HG02870 (cell line): ENCODE measurements around the gene ZC3H10.
A peak's percentile ranks its signal among the peaks of the same experiment; 100 is the strongest.
"Not testable (repeated sequence)": the region's sequence is repeated elsewhere in the genome, so short reads cannot be mapped to it uniquely, and the experiment has no call there.

ENCODE experiments used
- ATAC-seq: cut with Tn5 transposase; IDR thresholded peaks from one replicate; pipeline ENCODE4 v1.9.1; 2021; ENCODE audit warnings: mild to moderate bottlenecking, moderate library complexity; ENCODE audit not compliant: unreplicated experiment

Gene ZC3H10, protein sequence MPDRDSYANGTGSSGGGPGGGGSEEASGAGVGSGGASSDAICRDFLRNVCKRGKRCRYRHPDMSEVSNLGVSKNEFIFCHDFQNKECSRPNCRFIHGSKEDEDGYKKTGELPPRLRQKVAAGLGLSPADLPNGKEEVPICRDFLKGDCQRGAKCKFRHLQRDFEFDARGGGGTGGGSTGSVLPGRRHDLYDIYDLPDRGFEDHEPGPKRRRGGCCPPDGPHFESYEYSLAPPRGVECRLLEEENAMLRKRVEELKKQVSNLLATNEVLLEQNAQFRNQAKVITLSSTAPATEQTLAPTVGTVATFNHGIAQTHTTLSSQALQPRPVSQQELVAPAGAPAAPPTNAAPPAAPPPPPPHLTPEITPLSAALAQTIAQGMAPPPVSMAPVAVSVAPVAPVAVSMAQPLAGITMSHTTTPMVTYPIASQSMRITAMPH

DNA sequence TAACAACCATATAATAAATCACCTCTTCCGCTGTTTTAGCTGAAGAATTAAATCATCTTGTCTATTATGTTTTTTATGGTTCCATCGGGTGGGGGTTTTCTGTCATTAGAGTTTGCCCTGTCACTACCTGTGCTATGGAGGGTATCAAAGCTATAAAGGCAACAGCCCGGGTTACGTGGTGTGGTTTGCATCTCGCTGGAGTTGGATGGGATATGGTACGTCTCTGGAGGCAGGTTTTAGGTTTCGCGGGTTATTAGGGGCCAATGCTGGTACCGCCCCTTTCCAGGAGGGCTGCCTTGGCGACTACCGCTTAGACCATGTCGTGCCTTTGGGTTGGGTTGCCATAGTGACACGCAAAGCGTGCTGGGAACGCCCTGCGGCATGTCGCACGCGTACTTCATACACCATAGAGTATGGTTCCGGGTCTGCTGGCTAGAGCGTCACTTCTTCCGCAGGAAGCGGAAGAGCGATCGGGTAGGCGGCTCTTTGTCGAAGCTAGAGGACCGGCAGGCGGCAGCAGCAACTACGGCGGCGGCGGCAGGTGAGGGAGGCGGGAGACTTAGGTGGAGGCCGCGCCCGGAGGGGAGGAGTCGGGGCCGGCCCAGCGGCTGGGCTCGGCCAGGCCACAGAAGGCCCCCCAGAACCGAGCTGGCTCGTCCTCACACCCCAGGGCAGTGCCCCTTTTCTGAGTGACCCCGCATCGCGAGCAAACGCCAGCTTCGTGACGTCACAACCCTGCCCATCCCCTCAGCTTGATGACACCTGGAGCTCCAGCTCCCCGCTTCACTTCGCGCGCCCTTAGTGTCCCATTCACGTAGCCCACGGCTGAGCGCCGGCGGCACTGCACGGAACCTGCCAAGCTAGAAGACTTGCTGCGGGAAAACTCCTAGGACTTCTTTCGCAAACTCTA, at the start of gene ZC3H10:
TSS of gene ZC3H10 (plus strand) at position 489 of the 910 bp plus-strand sequence. CDS start 2,297 bp downstream, outside the sequence.
- peak; percentile 82 for ATAC-seq

DNA sequence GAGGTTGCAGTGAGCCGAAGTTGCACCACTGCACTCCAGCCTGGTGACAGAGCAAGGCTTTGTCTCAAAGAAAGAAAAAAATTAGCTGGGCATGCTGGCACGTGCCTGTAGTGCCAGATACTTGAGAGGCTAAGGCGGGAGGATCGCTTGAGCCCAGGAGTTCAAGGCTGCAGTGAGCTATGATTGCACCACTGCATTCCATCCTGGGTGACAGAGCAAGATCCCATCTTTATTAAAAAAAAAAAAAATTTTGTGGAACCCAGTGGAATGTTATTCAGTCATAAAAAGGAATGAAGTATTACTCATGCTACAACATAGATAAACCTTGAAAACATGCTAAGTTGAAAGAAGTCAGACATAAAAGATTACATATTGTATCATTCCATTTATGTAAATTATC, 46.4 kb upstream of the ZC3H10 start:
- ATAC-seq: no peak

DNA sequence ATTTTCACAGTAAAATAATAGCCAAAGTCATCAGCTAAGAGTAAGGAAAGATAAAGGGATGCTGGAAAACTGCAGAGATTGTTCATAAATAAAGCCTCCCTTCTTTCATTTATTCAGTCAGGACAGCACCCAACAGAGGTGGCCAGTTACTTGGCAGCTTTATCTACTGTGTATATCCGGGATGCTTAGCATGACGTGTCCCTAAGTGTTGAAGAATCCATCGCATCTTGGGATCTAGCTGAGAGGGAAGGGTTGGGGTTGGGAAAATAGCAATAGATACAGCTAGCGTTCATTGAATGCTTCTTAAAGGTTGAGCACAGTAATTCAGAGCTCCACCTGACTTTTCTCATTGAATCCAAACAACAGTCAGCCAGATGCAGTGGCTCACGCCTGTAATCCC, 43.7 kb upstream of the ZC3H10 start:
- no peak for ATAC-seq

DNA sequence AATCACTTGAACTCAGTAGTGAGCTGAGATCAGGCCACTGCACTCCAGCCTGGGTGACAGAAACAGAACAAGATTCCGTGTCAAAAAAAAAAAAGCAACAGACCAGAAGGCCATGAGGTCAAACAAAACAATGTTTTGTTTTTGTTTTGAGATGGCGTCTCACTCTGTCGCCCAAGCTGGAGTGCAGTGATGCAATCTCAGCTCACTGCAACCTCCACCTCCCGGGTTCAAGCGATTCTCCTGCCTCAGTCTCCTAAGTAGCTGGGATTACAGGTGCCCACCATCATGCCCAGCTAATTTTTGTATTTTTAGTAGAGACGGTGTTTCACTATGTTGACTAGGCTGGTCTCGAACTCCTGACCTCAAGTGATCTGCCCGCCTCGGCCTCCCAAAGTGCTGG, 40.1 kb upstream of the ZC3H10 start:
- ATAC-seq: not testable (repeated sequence)

DNA sequence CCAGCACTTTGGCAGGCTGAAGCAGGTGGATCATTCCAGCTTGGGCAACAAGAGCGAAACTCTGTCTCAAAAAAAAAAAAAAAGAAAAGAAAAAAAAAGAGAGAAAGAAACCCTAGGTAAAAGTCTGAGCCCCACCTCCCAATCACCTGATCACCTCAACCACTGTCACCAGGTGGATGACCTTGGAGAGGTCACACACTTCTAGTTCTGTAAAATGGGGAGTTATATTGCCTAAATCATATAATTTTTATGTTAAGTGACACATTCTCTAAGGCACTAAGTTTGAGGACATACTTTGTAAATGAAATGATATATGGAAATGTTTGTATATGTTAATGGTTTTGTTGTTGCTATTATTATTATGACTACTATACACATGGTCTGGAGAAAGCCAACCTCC, 39.6 kb upstream of the ZC3H10 start:
- no peak for ATAC-seq

DNA sequence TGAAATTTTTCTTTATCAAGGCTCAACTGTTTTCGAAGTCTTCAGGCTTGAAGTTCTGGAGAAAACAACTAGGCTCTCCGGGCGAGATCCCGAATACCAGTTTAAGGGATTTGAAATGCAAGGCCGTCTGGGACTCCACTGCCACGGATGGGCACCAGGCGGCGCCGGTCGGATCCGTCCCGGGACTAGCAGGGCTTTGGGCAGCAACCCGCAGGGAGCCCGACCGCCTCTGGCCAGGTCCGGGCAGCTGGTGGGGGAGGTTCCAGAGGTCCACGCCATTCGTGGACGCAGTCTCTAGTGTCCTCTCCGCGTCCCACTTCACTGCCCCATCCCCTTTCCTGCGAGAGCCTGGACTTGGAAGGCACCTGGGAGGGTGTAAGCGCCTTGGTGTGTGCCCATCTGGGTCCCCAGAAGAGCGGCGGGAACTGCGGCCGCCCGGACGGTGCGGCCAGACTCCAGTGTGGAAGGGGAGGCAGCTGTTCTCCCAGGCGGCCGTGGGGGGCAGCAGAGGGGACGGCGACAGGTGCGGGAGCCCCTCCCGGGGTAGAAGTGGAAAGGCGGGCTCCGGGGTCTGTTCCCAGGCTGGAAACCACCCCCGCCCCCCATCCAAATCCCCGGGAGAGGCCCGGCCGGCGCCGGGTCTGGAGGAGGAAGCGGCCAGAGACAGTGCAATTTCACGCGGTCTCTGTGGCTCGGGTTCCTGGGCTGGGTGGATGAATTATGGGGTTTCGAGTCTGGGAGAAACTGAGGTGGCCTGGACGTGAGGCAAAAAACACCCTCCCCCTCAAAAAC, 38.9 kb upstream of the ZC3H10 start:
- no peak for ATAC-seq

DNA sequence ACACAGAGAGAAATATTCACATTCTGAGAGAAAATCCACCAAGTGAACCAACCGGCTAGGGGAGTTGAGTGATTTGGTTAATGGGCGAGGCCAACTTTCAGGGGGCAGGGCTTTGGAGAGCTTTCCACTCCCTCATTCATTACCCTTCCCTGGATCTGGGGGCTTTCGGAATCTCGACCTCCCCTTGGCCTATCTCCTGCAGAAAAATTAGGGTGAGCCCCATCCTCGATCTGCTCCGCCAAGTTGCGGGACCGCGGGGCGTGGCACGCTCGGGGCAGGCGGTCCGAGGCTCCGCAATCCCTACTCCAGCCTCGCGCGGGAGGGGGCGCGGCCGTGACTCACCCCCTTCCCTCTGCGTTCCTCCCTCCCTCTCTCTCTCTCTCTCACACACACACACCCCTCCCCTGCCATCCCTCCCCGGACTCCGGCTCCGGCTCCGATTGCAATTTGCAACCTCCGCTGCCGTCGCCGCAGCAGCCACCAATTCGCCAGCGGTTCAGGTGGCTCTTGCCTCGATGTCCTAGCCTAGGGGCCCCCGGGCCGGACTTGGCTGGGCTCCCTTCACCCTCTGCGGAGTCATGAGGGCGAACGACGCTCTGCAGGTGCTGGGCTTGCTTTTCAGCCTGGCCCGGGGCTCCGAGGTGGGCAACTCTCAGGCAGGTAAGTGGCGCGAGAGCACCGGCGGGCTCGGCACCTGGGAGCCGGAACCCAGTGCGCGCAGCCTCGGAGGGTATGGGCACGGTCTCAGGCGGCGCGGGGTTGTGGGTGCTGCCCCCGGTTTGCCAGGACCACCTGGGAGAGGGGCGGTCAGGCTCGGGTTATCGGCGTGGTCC, 38.1 kb upstream of the ZC3H10 start, which contains the start of gene ERBB3:
TSS of gene ERBB3 (plus strand) at position 443 of the 833 bp plus-strand sequence. CDS start at position 579, 136 bp downstream.
- ATAC-seq: no peak

DNA sequence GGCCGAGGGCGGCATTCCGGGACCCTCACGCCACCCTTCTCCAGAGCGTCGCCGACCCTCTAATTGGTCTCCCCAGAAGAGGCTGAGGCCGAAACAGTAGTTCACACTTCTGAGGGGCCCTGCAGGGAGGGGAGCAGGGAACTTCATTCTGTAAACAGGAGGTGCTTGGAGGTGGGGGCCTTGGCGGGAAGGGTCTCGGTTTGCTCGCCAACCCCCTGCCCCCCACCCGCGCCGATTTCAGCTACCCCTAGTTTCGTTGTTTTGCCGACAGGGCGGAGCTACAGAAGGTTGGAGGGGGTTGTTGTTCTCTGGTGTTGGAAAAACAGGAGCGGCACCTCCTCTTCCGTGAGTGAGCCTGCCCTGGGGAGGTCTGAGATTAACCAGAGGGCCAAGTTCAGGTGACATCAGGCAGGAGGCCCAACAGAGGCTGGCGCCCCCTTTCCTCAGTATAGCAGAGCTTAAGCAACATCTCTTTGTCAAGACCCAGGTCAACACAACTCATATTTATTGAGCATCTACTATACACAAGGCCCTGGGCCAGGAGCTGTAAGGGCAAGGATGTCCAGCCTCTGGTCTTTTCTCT, 37.4 kb upstream of the ZC3H10 start:
- ATAC-seq: no peak

DNA sequence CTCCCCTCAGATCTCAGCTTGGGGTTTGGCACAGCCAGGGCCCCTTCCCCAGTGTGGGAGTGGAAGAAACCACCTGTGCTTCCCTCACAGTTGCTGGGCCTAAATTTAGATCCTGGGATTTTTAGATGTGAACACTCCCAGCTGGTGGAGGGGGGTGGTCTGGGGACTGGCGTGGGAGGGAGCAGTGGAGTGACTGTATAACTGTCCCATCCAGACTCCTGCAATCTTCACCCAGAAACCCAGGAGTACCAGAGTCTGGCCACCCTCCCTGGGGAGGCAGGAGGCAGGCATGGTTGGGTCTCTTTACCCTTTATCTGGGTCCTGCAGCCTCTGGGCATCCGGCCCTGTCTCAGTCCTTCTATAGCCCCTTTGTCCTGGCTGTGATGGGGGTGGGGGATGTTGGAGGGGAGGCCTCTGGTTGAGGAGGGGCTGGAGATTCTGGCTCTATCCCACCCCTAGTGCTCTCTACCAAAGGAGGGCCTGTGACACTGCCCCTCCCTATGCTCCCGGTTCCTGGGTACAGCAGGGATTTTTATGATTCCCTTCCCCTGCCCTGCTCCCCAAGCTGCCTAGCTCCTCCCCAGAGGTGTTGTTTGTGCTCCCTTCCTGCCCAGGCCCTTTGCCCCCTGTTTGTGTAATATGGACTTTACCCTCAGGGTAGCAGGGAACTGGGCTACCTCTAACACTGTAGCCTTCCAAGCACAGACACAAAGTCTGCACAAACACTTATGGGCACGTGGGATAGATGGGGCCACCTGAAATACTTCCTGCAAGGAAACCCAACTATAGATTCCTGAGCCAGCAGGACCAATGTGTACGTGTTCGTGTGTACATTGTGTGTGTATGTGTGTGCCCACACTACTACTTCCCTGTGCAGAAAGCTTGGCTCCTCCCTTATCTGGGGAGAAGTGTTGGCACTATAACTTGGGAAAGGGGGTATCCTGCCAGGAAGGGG, 36.4 kb upstream of the ZC3H10 start:
- no peak for ATAC-seq

DNA sequence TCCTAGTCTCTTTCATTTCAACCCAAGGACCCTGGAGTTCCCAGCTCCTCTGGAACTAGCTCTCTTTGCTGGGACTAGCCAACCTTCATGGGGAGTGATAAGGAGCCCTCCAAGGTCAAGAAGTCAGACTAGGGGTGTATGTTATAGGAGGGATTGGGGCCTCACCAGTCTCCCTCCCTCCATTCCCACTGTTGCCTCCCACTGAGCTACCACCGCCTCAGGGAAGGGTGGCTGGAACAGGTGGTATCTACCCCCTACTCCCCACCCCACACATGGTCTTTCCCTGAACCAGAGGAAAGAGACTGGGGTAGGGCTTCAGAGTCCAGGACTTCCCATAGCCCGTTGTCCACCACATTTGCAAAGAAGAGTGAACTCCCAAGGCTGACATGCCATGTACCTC, 35.7 kb upstream of the ZC3H10 start:
- no peak for ATAC-seq

DNA sequence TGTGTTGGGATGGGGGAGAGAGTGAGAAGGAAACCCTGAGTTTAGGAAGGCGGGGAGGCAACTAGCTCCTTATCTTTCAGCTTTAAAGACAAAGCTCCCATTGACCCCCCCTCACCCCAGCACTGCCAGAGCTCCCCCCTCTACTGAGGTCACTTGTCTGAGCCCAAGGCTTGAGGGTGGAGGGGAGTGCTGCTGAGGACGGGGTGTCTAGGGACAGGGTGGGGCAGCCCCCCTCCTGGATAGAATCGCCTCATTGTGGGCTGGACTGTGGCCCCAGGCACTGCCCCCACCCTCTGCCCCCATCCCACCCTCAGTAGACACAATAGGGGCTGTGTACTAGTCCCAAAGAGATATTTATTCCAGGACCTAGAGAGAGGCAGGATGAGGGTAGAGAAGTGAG, 35.1 kb upstream of the ZC3H10 start:
- no peak for ATAC-seq

DNA sequence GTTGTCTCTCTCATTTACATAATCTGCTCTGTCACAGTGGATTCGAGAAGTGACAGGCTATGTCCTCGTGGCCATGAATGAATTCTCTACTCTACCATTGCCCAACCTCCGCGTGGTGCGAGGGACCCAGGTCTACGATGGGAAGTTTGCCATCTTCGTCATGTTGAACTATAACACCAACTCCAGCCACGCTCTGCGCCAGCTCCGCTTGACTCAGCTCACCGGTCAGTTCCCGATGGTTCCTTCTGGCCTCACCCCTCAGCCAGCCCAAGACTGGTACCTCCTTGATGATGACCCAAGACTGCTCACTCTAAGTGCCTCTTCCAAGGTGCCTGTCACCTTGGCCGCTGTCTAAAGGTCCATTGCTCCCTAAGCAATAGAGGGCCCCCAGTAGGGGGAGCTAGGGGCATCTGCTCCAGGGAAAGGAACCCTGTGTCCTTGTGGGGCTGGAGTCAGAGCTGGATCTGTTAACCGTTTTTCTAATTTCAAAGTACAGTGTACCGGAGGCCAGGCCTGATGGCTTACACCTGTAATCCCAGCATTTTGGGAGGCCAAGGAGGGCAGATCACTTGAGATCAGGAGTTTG, 33.0 kb upstream of the ZC3H10 start:
- ATAC-seq: no peak

DNA sequence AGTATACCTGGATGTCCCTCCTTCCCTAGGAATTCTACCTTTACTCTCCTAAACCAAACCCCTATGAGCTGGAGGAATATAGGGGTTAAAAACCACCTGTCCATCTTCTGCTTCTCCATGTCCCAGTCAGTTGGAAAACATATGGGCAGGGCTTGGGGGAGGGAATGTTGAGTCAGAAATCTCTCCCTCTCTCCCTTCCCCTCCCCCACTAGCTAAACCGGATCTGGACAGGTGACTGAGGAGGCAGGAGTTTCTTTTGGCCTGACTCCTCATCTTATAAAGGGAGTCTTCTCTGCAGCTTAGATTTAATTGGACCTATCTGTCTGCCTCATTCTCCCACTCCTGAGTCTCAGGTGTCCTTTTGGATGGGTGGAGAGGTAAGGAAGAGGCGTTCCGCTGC, 32.0 kb upstream of the ZC3H10 start:
- ATAC-seq: no peak

DNA sequence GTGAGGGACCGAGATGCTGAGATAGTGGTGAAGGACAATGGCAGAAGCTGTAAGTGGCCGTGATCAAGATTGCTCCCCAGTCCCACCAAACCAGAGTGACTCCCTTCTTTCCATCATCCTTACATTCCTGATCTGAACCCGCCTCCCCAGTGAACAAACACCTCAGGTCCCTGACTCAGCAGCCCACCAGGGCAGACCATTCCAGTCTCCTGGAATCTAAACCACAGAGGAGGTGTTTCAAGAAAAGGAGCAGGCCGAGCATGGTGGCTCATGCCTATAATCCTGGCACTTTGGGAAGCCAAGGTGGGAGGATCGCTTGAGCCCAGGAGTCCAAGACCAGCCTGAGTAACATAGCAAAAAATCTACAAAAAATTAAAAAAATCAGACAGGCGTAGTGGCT, 31.5 kb upstream of the ZC3H10 start:
- ATAC-seq: no peak

DNA sequence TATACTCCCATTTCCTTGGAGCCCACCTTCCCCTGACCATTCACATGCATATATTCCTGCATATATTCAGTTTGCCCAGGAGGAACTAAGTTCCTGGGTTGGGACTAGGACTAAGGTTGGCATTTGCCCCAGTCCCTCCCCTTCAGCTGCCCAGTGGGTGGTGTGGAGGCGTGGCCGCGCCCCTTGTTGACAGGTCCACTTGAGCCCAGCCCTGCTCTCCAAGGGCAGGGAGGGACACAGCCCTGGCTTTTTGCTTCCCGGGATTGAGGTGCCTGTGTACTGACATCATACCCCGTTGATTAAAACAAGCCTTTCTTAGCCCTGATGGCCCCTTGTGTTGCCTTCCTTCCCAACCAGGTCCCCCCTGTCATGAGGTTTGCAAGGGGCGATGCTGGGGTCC, 30.8 kb upstream of the ZC3H10 start:
- no peak for ATAC-seq

DNA sequence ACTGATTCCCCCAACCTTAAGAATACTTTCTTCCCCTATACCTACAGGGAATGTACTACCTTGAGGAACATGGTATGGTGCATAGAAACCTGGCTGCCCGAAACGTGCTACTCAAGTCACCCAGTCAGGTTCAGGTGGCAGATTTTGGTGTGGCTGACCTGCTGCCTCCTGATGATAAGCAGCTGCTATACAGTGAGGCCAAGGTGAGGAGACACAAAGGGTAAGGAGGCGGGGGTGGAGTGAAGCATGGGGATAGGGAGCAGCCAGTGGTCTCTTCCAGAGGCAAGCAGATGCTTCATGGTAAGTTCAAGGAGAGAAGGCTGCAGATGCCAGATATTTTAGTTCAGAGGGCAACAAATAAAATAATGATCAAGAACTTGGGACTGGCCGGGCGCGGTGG, 20.3 kb upstream of the ZC3H10 start:
- ATAC-seq: no peak

DNA sequence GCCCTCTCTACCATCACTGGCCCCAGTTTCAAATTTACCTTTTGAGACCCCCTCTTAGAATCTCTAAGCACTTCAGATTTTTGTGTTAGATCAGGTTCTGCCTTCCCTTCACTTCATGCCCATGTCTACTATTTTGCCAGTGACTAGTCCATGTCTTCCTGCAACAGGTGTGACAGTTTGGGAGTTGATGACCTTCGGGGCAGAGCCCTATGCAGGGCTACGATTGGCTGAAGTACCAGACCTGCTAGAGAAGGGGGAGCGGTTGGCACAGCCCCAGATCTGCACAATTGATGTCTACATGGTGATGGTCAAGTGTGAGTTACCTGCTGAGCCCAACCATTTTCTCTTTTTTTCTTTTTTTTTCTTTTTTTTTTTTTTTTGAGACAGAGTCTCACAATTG, 19.5 kb upstream of the ZC3H10 start:
- ATAC-seq: no peak

DNA sequence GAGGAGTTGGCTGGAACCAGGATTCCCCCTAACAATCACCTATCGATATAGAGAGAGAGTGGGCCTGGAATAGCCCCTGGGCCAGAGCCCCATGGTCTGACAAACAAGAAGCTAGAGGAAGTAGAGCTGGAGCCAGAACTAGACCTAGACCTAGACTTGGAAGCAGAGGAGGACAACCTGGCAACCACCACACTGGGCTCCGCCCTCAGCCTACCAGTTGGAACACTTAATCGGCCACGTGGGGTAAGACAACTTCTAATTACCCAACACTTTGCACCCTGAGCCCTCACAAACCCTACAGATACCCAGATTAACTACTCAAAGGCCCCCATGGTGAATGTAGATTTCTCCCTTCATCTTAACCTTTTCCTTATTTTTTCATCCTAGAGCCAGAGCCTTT, 18.3 kb upstream of the ZC3H10 start:
- ATAC-seq: no peak
